HEK293 (cell line): ENCODE measurements around the gene SPNS2.
A peak's percentile ranks its signal among the peaks of the same experiment; 100 is the strongest.

ENCODE experiments used
- CTCF ChIA-PET: fragments of 350-600 bp; formaldehyde crosslinking; extraction: SDS; loops from one replicate; lab custom pipeline; 2021; ENCODE audit warnings: antibody characterized with exemption; lab: Yijun Ruan, JAX
- POLR2A ChIA-PET: fragments of 300-600 bp; formaldehyde crosslinking; extraction: SDS; loops from one replicate; lab custom pipeline; 2020; ENCODE audit warnings: antibody characterized with exemption, inconsistent platforms; lab: Yijun Ruan, JAX
- H3K27ac ChIP-seq: fragments of 200-500 bp; sonication (Bioruptor generic); 2 replicates; pipeline ENCODE4 v1.5.1; 2014; ENCODE audit warnings: low read depth, low read length, control low read depth, inconsistent platforms; ENCODE audit errors: extremely low read depth
- H3K36me3 ChIP-seq, 2 experiments: fragments of 200-500 bp in 1 of 2; sonication (Bioruptor generic) in 1 of 2; 1 replicate in 1 of 2; 2 replicates in 1 of 2; pipeline ENCODE4 v1.5.1; 2014 to 2017; ENCODE audit warnings: inconsistent platforms in 2 of 2, low read length in 2 of 2; ENCODE audit not compliant: control insufficient read depth in 2 of 2, insufficient read depth in 1 of 2
- H3K4me1 ChIP-seq: fragments of 200-500 bp; sonication (Bioruptor generic); 2 replicates; pipeline ENCODE4 v1.5.1; 2014; ENCODE audit warnings: mild to moderate bottlenecking, low read length, inconsistent platforms; ENCODE audit not compliant: control insufficient read depth, insufficient read depth
- H3K4me3 ChIP-seq: 2 replicates; pipeline ENCODE4 v1.5.1; 2011; ENCODE audit warnings: low read depth, mild to moderate bottlenecking, control low read depth, low read length, moderate library complexity
- H3K9me3 ChIP-seq: fragments of 200-500 bp; sonication (Bioruptor generic); 2 replicates; pipeline ENCODE4 v1.5.1; 2014; ENCODE audit warnings: low read depth, low read length, inconsistent platforms; ENCODE audit not compliant: control insufficient read depth, insufficient read depth
- ATF2 ChIP-seq: fragments of 450-650 bp; formaldehyde crosslinking; IDR thresholded peaks from 2 replicates; pipeline ENCODE4 v1.5.1; 2016; ENCODE audit warnings: missing biosample characterization, missing genetic modification characterization, low read depth
- BCL11B ChIP-seq: fragments of 450-650 bp; formaldehyde crosslinking; IDR thresholded peaks from 2 replicates; pipeline ENCODE4 v1.5.1; 2016; ENCODE audit warnings: low read depth, missing biosample characterization, missing genetic modification characterization
- EGR2 ChIP-seq: fragments of 450-650 bp; formaldehyde crosslinking; IDR thresholded peaks from 2 replicates; pipeline ENCODE4 v1.5.1; 2016; ENCODE audit warnings: low read depth, missing biosample characterization, missing genetic modification characterization
- GLI2 ChIP-seq: fragments of 450-650 bp; formaldehyde crosslinking; IDR thresholded peaks from 2 replicates; pipeline ENCODE4; 2017; ENCODE audit warnings: missing biosample characterization, missing genetic modification characterization, low read depth, borderline replicate concordance
- KLF9 ChIP-seq: fragments of 450-650 bp; formaldehyde crosslinking; IDR thresholded peaks from 2 replicates; pipeline ENCODE4 v1.5.1; 2016; ENCODE audit warnings: missing biosample characterization, missing genetic modification characterization, low read depth
- YY1 ChIP-seq: fragments of 450-650 bp; formaldehyde crosslinking; IDR thresholded peaks from 2 replicates; pipeline ENCODE4 v1.5.1; 2018; ENCODE audit warnings: missing biosample characterization, missing genetic modification characterization
- ZFP37 ChIP-seq: fragments of 450-650 bp; formaldehyde crosslinking; IDR thresholded peaks from 2 replicates; pipeline ENCODE4 v1.5.1; 2016; ENCODE audit warnings: missing biosample characterization, missing genetic modification characterization
- ZNF140 ChIP-seq: fragments of 450-650 bp; formaldehyde crosslinking; IDR thresholded peaks from 2 replicates; pipeline ENCODE4 v1.5.1; 2016; ENCODE audit warnings: missing biosample characterization, missing genetic modification characterization
- ZNF157 ChIP-seq: fragments of 450-650 bp; formaldehyde crosslinking; IDR thresholded peaks from 2 replicates; pipeline ENCODE4 v1.5.1; 2016; ENCODE audit warnings: missing biosample characterization, missing genetic modification characterization
- ZNF16 ChIP-seq: fragments of 450-650 bp; formaldehyde crosslinking; IDR thresholded peaks from 2 replicates; pipeline ENCODE4 v1.5.1; 2016; ENCODE audit warnings: low read depth, missing biosample characterization, missing genetic modification characterization
- ZNF223 ChIP-seq: fragments of 450-650 bp; formaldehyde crosslinking; IDR thresholded peaks from 2 replicates; pipeline ENCODE4 v1.5.1; 2016; ENCODE audit warnings: missing biosample characterization, missing genetic modification characterization
- ZNF366 ChIP-seq: fragments of 450-650 bp; formaldehyde crosslinking; conservative IDR thresholded peaks from 2 replicates; pipeline ENCODE4 v1.5.1; 2016; ENCODE audit warnings: missing biosample characterization, missing genetic modification characterization
- ZNF394 ChIP-seq: fragments of 450-650 bp; formaldehyde crosslinking; IDR thresholded peaks from 2 replicates; pipeline ENCODE4 v1.5.1; 2016; ENCODE audit warnings: missing biosample characterization, missing genetic modification characterization, mild to moderate bottlenecking, moderate library complexity, borderline replicate concordance
- ZNF48 ChIP-seq: fragments of 450-650 bp; formaldehyde crosslinking; IDR thresholded peaks from 2 replicates; pipeline ENCODE4 v1.5.1; 2016; ENCODE audit warnings: missing biosample characterization, missing genetic modification characterization
- ZNF518A ChIP-seq: fragments of 450-650 bp; formaldehyde crosslinking; conservative IDR thresholded peaks from 2 replicates; pipeline ENCODE4 v1.5.1; 2016; ENCODE audit warnings: low read depth, missing biosample characterization, missing genetic modification characterization
- ZNF558 ChIP-seq: fragments of 450-650 bp; formaldehyde crosslinking; IDR thresholded peaks from 2 replicates; pipeline ENCODE4 v1.5.1; 2016; ENCODE audit warnings: missing biosample characterization, missing genetic modification characterization
- ZNF561 ChIP-seq: fragments of 450-650 bp; IDR thresholded peaks from 2 replicates; pipeline ENCODE4 v1.5.1; 2018; ENCODE audit warnings: missing biosample characterization, missing genetic modification characterization, borderline replicate concordance
- ZNF624 ChIP-seq: fragments of 450-650 bp; formaldehyde crosslinking; IDR thresholded peaks from 2 replicates; pipeline ENCODE4 v1.5.1; 2017; ENCODE audit warnings: missing biosample characterization, missing genetic modification characterization
- ZNF654 ChIP-seq: fragments of 450-650 bp; formaldehyde crosslinking; IDR thresholded peaks from 2 replicates; pipeline ENCODE4 v1.5.1; 2016; ENCODE audit warnings: low read depth, missing biosample characterization, missing genetic modification characterization
- ZNF664 ChIP-seq: fragments of 450-650 bp; formaldehyde crosslinking; IDR thresholded peaks from 2 replicates; pipeline ENCODE4 v1.5.1; 2016; ENCODE audit warnings: missing biosample characterization, missing genetic modification characterization
- ZNF768 ChIP-seq: fragments of 450-650 bp; formaldehyde crosslinking; IDR thresholded peaks from 2 replicates; pipeline ENCODE4 v1.5.1; 2018; ENCODE audit warnings: missing biosample characterization, mild to moderate bottlenecking, missing genetic modification characterization
- ZNF792 ChIP-seq: fragments of 450-650 bp; formaldehyde crosslinking; IDR thresholded peaks from 2 replicates; pipeline ENCODE4 v1.5.1; 2016; ENCODE audit warnings: missing biosample characterization, missing genetic modification characterization
- ZNF843 ChIP-seq: fragments of 450-650 bp; formaldehyde crosslinking; IDR thresholded peaks from 2 replicates; pipeline ENCODE4 v1.5.1; 2016; ENCODE audit warnings: missing biosample characterization, missing genetic modification characterization
- ZSCAN18 ChIP-seq: fragments of 450-650 bp; formaldehyde crosslinking; IDR thresholded peaks from 2 replicates; pipeline ENCODE4 v1.5.1; 2016; ENCODE audit warnings: missing biosample characterization, missing genetic modification characterization
- ZSCAN4 ChIP-seq: fragments of 450-650 bp; formaldehyde crosslinking; IDR thresholded peaks from 2 replicates; pipeline ENCODE4 v1.5.1; 2017; ENCODE audit warnings: missing biosample characterization, missing genetic modification characterization

The SPNS2 gene

GRCh38 chr17:4562015-4562969 lies 63.6 kb downstream of the SPNS2 start (continued):
- TF ChIP-seq ATF2 (tag by site-specific recombination) (no peak), KLF9 (tag by site-specific recombination) (no peak), ZNF518A (no peak), ZFP37 (tag by site-specific recombination) (no peak), ZNF394 (no peak), BCL11B (tag by site-specific recombination) (no peak), ZNF558 (no peak), YY1 (no peak), ZNF223 (tag by site-specific recombination) (no peak)

- CTCF ChIA-PET = interaction anchor here (0.6 to 8.7 kb wide), 50 partner anchors 8 to 1648 kb away, joined by 3 to 289 read pairs (median 4); partner anchors contain the start of genes MYBBP1A, PELP1 and SMTNL2
- Histone ChIP-seq H3K36me3 (no peaks in the 10 kb centered on the region), H3K9me3 (no peaks in the 10 kb centered on the region), H3K27ac (peak overlapping the region; percentile 5; the same call in 1 of the 2 replicates), H3K4me3 (no peak overlapping the region), H3K4me1 (no peaks in the 10 kb centered on the region)
- POLR2A ChIA-PET = interaction anchor here (0.6 to 1.9 kb wide), 3 partner anchors 10 to 381 kb away, joined by 5 to 12 read pairs (median 5); partner anchors contain the start of gene MYBBP1A
- TF ChIP-seq ZNF768 (tag by site-specific recombination) (no peak), ZNF792 (no peak), EGR2 (tag by site-specific recombination) (no peak), ZSCAN4 (tag by site-specific recombination) (no peak), ZSCAN18 (tag by site-specific recombination) (no peak), ZNF843 (tag by site-specific recombination) (no peak), ZNF654 (peak; percentile 56), ZNF48 (no peak), GLI2 (tag by site-specific recombination) (no peak), BCL11B (tag by site-specific recombination) (no peak), ZNF157 (tag by site-specific recombination) (peak; percentile 100), ZNF624 (tag by site-specific recombination) (no peak), ZNF664 (tag by site-specific recombination) (no peak), ZNF16 (tag by site-specific recombination) (peak; percentile 78), ZNF561 (tag by site-specific recombination) (peak; percentile 47; the same call in 1 of the 2 replicates), ZNF140 (tag by site-specific recombination) (no peak), YY1 (no peak), ZNF366 (tag by site-specific recombination) (peak; percentile 69)
Measured at GRCh38 chr17:4565209-4566141, 66.8 kb downstream of the SPNS2 start.
